Stimulated activated CD8-positive, alpha-beta memory T cell treated with anti-CD3 and anti-CD28 coated beads, Interleukin-15, amount 100 ng/mL, for 1 hour (primary cell): ENCODE results near the gene GDF10.

Source experiments
- DNase-seq: peaks from one replicate; pipeline ENCODE4 v3.0.0-alpha.2; 2020; ENCODE audit warnings: low read depth

GDF10 gene

DNA sequence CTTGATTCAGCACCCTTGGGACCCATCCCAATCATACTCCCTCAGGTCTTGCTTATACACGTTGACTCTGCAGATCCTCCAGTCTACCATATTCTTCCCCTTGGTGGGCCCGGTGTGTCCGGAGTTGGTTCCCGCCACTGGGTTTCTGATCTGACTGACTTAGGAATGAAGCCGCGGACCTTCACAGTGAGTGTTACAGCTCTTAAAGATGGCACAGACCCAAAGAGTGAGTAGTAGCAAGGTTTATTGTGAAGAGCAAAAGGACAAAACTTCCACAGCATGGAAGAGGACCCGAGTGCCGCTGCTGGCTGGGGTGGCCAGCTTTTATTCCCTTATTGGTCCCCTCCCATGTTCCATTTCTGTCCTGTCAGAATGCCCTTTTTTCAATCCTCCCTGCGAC is 5.9 kb upstream of the GDF10 start:
- no peak for DNase-seq

DNA sequence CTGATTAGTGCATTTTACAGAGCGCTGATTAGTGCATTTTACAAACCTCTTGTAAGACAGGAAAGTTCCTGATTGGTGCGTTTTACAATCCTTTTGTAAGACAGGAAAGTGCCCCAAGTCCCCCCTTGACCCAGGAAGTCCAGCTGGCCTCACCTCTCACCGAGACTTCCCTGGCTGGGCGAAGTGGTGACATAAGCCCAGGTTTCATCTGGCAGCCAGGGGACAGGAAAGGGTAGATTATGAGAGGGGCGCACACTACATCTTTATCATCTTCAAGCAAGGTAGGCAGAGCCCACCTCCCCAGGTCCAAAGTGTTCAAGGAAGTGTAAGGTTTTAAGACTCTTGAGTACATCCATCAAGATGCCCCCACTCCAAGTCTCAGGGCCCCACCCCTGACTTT is 5.5 kb upstream of the GDF10 start:
- DNase-seq = no peak

DNA sequence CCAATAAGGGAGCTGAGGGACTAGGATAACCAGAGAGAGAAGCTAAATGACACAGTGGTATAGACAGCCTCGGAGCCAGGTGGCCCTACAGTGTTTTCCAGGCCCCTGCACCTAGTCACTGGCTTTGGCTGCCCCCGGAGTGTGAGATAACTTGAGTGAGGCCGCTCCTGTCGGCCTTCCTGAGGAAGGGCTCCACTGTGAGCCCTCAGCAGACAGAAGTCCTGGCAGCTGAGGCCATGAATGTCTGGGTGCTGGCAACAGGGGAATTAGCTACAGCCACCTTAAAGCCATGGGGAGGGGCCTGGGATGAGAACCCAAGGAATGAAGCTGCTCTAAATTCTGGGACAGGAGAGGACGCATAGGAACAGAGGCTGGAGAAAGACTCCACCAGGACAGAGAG is 4.6 kb upstream of the GDF10 start:
- no peak for DNase-seq

DNA sequence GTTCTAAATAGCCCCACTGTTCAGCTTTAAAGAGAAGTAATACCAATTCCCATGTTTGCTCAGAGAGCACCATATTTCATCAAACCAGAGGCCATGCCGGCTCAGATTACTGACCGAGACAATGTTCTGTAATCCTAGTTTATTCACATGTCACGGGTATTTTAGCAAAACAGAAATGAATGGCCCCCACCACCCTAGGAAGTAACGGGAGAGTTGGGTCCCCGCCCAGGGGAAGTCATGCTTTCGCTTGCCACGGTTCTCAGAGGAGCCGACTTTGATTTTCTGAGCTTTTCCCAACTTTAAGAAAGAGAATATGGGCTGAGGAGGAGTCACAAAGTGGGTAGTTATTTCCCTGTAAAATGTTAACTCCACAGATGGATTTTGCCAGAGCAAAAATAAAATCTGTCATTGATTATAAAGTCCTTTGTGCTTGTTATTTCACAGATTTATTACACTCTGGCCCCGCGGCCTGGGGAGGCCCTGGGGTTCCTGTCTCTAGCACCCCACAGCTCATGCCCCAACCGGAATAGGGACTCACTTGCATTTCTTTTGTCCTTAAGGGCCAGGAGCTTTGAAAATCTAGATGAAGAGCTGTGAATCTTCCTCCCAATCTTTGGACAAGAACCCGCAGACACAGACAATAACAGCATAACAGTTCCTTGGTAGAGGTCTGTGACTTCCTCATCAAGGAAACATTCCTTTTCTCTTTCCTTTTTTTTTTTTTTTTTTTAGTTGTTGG is 3.7 kb upstream of the GDF10 start:
- DNase-seq = no peak

DNA sequence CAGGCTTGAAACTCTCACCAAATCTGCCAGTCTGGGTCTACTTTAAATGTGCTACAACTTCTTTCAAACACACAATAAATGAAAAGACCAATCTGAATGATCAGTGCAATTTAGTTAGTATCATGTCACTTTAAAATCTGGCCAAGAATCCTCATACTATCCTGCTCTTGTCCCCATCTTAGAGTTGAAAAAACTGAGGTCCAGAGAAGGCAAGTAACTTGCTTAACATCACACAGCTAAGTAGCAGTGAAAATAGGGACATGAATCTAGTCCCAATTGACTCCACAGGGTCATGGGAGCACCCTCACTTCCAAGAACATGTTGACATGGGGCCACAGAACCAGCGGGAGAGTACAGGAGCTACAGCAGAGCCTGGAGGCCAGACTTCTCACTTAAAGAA is 3.1 kb upstream of the GDF10 start:
- no peak for DNase-seq

DNA sequence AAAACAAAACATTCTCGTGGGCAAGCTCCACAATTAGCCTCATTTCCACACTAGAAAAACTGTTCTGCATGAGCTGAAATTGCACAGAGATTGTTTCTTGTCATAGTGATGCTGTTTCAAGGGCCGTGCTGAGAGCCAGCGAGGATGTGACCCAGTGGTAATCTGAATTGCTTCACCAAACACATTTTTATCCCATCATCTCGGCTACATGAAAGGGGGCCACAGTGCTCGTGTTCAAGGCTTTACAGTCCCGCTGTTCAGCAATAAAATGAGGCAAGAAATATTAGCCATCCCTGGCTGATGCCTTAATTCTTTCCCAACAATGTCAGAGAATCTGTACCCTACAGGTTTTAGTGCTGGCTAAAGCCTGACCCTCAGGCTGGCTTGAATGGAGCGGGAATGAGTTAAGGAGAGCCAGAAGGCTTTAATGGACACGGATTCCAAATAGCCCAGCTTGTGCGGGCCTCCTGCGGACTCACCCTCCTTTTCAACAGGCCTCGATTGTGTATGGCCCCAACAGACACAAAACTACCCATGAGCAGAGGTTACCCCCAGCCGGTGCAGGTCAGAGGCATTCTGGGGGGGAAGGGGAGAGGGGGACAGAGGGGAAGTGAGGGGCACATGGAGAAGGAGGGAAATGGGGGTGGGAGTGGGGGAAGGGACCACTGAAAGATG is 2.0 kb upstream of the GDF10 start:
- DNase-seq = no peak

DNA sequence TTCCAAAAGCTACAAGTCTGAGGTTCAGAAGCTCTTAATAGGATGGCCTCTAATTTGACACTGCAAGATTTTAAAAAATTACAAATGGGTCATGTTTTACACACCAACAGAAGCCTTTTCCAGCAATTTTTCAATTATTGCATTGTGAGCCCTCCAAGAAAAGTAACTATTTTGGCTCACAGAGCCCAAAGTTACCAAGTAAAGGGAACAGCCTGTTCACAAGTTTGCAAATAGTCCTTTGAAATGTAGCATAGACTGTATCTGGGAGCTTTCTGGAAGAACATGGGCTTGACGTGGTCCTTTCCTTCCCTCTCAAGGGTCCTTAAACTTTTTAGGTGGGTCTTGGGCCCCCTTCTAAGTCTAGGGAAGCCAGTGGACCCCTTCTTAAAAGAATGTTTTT is 1.3 kb upstream of the GDF10 start:
- no peak for DNase-seq

DNA sequence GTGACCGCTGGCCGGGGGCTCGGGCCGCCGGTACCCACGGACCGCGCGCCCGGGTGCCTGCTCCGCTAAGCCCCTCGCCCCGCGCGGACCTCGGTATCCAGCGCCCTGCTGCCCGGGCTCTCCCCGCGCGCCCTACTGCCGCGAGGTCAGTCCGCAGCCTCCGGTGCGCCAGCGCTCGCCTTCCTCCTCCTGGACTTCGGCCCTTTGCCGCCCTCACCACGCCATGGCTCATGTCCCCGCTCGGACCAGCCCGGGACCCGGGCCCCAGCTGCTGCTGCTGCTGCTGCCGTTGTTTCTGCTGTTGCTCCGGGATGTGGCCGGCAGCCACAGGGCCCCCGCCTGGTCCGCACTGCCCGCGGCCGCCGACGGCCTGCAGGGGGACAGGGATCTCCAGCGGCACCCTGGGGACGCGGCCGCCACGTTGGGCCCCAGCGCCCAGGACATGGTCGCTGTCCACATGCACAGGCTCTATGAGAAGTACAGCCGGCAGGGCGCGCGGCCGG is 483 bp downstream of the GDF10 start:
- no peak for DNase-seq

DNA sequence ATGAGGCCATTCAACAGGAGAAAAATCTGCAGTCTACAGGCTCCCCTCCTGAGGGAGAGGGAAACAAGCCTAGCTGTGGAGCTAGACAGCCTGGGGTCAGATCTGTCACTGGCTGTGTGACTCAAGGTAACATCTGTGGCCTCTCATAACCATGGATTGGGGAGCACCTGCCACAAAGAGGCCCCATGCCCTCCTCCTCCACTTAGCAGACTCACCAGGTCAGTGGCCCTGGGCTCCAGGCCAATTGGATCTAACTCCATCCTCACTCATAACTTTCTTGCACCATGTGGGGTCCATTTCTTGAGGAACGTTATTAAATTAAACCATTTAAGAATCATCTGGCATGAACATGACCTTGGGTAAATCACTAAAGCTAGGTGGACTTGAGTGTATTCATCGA is 1.8 kb downstream of the GDF10 start:
- DNase-seq = no peak

DNA sequence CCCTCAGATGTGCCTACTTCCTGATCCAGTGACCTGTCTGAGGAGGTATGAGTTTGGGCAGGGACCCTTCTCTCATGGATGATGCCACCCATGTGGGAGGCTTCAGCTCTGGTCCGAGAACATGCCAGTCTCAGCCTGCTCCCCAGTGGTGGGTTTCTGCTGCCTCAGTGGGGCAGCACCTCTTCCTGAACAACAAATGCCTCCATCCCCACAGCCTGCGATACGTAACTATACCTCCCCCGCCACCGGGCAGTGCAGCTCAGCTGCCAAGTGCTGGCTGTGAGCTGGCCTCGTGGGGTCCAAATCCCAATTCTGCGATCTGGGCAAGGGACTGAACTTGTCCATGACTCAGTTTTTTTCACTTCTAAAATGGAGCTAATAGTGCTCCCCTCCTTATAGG is 3.1 kb downstream of the GDF10 start:
- DNase-seq = no peak

DNA sequence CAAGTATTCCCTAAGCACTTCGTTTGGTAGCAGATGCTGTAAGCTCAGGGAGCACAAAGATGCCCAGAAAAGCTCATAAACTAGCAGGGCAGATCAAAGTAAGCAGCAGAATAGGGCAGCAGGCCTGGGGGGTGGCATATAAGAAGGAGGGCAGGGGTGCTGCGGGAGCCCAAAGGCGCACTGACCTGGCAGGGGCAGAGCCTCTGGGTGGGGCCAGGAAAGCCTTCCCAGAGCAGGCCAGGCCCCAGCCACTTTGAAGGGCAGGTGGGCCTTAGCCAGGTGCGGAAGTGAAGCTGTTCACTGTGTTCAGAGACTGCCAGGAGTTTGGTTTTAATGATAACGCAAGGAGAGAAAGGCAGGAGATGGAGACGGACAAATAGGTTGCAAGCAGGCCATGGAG is 3.9 kb downstream of the GDF10 start:
- DNase-seq = no peak

DNA sequence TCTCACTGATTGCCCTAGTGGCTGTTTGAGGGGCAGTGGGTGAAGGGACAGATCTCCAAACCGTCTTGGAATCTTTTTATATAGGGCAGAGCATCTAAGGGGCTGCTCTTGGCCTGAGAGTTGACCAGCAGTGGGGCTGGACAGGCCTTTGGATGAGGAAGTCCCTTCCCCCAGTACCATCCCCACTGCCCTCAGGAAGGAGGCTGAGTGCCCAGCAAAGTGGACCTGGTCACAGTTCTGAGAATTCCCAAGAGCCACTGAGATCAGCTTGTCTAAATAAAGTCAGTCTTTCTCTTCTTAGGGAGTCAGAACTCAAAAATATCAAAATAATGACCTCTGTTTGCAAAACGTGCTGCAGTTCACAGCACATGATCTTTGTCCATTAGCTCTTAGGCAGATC is 5.6 kb downstream of the GDF10 start:
- DNase-seq = no peak

DNA sequence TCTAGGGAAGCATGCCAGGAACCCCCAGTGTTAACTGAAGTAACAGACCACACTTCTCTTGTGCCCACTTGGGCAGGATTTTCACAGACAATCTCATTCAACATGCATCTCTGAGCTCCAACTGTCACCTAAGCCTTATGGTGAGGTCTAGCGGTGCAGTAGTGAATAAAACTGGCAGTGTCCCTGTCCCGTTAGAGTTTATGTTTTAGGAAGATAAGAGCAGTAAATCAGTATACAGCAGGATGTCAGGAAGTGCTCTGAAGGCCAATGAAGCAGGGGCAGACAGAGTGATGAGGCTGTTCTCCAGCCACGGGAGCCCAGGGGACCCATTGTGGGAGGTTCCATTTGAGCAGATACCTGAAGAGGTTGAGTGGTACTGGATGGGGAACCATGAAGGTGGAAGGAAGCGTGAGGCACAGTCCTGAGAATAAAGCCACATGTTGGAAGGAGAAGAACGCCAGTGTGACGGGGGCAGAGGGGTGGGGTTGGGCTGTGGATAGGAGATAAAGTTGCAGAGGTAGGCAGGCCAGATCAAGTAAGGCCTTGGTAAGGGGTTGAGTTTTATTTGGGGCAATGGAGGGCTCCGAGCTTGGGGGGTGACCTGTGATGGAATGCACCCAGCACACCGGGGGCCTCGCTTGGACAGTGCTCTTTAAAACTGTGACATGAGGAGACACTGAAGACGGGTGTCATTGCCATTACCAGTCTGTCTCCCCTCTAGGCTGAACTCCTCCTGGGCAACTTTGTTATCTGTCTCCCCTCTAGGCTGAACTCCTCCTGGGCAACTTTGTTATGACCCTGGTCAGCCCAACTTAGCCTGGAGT is 6.6 kb downstream of the GDF10 start:
- no peak for DNase-seq

DNA sequence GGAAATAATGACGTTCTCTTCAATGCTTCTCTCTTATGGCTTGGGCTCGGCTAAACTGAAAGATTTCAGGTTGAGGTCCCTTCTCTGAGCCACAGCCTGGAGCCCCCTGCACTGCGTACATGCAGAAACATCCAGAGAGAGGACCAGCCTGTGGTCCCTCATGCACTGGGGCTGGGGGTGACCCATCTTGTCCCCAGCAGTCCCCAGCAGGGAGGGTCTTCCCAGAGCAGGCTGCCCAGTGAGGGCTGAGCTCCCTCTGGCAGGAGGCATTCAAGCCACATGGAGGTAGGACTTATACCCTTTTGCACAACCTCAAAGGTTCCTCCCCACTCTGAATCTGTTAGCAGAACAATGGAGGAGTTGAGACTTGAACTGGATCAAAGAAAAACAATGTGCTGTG is 7.4 kb downstream of the GDF10 start:
- no peak for DNase-seq

DNA sequence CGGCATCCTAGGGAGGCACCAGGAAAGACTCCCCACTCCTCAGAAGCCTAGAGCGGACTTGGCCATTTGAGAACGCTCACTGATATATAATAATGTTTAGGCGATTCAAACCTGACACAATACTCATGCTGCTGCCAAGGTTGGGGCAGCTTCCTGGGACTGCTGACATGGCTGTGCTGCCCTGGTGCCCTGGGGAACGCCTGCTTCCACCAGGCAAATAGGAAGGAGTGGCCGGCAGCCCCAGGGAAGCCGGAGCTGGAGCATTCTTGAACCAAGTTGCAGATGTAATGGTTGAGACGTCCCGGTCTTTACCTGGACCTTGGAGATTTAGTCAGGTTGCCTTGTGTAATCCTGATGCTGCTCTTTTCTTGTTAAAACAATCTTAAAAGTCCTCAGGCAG is 8.8 kb downstream of the GDF10 start:
- DNase-seq = no peak

DNA sequence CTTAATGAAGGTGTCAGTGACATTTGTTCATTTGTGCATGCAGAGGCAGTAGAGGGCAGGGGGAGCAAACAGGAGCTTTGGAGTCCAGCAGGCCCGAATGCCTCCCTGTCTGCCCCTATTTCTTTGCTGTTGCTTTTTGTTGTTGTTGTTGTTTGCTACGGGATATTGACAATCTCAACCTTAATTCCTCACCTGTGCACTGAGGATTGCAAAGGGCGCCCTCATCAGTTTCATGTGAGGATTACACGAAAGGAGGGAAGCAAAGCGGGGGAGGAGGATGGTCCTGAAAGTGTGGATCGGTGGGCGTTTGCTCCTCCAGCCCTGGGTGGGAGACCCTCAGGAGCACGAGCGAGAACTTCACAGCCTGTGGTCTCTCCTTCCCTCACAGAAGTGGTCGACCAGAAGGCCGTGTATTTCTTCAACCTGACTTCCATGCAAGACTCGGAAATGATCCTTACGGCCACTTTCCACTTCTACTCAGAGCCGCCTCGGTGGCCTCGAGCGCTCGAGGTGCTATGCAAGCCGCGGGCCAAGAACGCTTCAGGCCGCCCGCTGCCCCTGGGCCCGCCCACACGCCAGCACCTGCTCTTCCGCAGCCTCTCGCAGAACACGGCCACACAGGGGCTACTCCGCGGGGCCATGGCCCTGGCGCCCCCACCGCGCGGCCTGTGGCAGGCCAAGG is 9.6 kb downstream of the GDF10 start:
- no peak for DNase-seq

DNA sequence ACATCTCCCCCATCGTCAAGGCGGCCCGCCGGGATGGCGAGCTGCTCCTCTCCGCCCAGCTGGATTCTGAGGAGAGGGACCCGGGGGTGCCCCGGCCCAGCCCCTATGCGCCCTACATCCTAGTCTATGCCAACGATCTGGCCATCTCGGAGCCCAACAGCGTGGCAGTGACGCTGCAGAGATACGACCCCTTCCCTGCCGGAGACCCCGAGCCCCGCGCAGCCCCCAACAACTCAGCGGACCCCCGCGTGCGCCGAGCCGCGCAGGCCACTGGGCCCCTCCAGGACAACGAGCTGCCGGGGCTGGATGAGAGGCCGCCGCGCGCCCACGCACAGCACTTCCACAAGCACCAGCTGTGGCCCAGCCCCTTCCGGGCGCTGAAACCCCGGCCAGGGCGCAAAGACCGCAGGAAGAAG is 10.1 kb downstream of the GDF10 start:
- no peak for DNase-seq

DNA sequence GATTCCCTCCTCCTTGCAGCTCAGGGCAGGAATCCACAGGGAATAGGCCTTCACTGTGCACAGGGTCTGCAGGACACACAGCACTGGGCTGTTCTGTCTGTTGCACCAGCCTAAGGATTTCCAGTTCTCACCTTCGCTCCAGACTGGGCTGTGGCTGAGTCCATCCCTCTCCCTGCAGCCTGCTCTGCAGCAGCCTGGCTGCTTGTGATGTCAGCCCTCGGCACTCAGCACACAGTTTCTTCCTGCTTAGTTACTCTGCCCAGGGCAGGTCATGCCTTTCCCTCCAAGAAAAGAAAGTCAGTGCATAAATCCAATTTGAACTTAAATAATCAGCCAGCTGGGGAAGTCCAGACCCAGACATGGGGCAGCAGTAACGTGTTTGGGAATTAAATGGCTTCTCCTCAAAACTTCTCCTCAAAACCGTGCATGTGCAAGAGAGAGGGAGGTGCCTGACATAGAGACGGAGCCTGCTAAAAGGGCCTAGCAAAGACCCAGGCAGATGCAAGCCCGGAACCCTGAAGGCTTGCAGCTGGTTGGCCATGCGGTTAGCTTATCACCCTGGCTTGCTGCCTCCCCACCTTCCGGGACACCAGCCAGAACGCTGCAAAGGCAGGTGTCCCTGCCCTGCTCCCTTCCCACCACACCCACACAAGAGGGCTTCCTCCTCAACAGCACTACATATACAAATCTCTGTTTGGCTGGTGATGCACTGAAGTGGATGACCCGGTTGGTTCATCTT is 11.4 kb downstream of the GDF10 start:
- peak; percentile 14 for DNase-seq

DNA sequence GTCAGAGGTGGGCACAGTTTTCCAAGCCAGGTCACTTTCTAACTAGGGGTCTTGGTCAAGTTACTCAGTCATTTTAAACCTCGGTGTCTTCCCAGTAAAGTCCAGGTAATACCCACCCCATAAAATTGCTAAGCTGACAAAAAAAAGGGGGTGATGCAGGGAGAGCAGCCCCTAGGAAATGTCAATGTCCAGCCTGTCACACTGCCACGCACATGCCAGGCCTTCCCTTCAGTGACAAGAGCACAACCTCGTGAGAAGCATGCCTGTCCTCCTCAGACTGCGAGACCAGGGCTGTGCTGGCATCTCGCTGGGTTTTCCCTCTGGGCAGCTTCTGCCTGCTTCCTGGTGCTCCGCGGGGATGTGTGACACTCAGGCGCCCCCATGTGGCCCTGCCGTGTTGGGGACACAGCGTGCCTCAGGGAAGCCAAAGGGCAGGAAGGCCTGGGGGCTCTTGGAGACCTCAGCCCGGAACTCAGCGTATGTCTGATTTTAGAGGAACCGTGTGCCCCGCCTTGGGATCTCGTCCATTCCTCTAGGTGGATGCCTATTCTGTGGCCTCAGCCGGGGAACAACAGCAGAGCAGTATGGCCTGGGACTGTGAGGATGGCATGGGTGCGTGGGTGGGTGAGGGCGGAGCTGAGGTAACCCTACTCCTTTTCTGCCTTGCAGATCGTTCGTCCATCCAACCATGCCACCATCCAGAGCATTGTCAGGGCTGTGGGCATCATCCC is 12.1 kb downstream of the GDF10 start:
- DNase-seq = peak; percentile 66

DNA sequence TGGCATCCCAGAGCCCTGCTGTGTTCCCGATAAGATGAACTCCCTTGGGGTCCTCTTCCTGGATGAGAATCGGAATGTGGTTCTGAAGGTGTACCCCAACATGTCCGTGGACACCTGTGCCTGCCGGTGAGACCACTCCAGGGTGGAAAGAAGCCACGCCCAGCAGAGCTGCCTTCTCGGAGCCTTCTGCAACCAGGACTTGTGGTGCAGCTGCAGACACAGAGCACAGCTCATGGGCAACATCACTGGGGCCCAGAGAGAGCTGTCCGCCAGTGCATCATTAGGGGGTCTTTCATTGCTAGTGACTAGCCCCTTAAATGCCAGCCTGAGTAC is 12.6 kb downstream of the GDF10 start:
- no peak for DNase-seq

DNA sequence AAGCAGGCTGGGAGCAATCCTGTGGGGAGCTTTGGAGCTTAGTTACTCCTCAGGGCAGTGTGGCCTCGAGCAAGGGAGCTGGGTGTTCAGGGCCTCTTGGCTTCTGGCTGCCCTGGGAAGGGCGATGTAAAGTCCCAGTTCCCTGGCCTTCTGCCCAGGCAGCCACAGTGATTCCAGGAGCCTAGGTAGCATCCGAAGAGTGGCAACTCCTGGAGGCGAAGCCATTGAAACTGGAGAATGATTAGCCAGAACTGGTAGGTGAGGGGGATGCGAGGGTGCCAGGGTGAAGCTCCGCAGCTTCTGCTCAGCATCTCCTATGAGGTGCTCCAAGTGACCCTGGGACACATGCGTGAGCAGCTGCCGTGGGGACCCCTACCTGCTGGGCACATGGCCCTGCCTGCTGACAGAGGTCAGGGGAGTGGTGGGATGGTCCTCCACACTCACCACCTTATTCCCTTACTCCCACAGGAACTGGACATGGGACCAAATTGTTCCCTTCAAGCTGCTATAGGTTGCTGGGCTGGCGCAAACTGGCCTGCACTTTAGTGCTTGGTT is 14.5 kb downstream of the GDF10 start:
- DNase-seq = no peak
